ACC112 (cell line): ENCODE data around the gene DNASE2B.
A peak's percentile ranks its signal among the peaks of the same experiment; 100 is the strongest.

Experiments used
- H2AFZ ChIP-seq: fragments of 200-600 bp; sonication (generic); one replicate; pipeline ENCODE4 v1.6.0; 2017; ENCODE audit warnings: antibody characterized with exemption, low read length; ENCODE audit not compliant: unreplicated experiment
- H3K27ac ChIP-seq: fragments of 200-600 bp; sonication (generic); 2 replicates; pipeline ENCODE4 v1.5.1; 2014; ENCODE audit warnings: low read depth, mild to moderate bottlenecking, antibody characterized with exemption, low read length, moderate library complexity
- H3K27me3 ChIP-seq: fragments of 200-600 bp; sonication (generic); 2 replicates; pipeline ENCODE4 v1.6.1; 2014; ENCODE audit warnings: mild to moderate bottlenecking, antibody characterized with exemption, low read length, moderate library complexity, mixed read lengths; ENCODE audit not compliant: insufficient read depth
- H3K36me3 ChIP-seq: fragments of 200-600 bp; sonication (generic); 2 replicates; pipeline ENCODE4 v1.6.1; 2016; ENCODE audit warnings: mild to moderate bottlenecking, antibody characterized with exemption, low read length, moderate library complexity, mixed read lengths; ENCODE audit not compliant: insufficient read depth
- H3K4me1 ChIP-seq: fragments of 200-600 bp; sonication (generic); one replicate; pipeline ENCODE4 v1.6.1; 2016; ENCODE audit warnings: low read length, mixed read lengths; ENCODE audit not compliant: insufficient read depth, unreplicated experiment, control insufficient read depth
- H3K4me3 ChIP-seq: fragments of 200-600 bp; sonication (generic); 2 replicates; pipeline ENCODE4 v1.5.1; 2014; ENCODE audit warnings: mild to moderate bottlenecking, low read depth, low read length
- H3K79me2 ChIP-seq: fragments of 200-600 bp; sonication (generic); one replicate; pipeline ENCODE4 v1.6.0; 2016; ENCODE audit warnings: low read length; ENCODE audit not compliant: control insufficient read depth, unreplicated experiment, insufficient read depth

Gene DNASE2B

GRCh38 chr1:84374991-84375696 lies 23.1 kb upstream of the DNASE2B start:
- Histone ChIP-seq H3K4me3 (no peak overlapping the region), H2AFZ (no peak overlapping the region), H3K27me3 (no peaks in the 10 kb centered on the region), H3K79me2 (no peaks in the 10 kb centered on the region), H3K27ac (no peak overlapping the region), H3K4me1 (peaks cover 35% of the 10 kb centered on the region), H3K36me3 (no peaks in the 10 kb centered on the region)

- Histone ChIP-seq H2AFZ (peak overlapping the region; percentile 9), H3K4me3 (no peak overlapping the region), H3K27me3 (no peaks in the 10 kb centered on the region), H3K79me2 (no peaks in the 10 kb centered on the region), H3K4me1 (peaks cover 35% of the 10 kb centered on the region), H3K27ac (no peak overlapping the region), H3K36me3 (no peaks in the 10 kb centered on the region)
Observed at GRCh38 chr1:84376000-84376910, 22.0 kb upstream of the DNASE2B start.

DNA sequence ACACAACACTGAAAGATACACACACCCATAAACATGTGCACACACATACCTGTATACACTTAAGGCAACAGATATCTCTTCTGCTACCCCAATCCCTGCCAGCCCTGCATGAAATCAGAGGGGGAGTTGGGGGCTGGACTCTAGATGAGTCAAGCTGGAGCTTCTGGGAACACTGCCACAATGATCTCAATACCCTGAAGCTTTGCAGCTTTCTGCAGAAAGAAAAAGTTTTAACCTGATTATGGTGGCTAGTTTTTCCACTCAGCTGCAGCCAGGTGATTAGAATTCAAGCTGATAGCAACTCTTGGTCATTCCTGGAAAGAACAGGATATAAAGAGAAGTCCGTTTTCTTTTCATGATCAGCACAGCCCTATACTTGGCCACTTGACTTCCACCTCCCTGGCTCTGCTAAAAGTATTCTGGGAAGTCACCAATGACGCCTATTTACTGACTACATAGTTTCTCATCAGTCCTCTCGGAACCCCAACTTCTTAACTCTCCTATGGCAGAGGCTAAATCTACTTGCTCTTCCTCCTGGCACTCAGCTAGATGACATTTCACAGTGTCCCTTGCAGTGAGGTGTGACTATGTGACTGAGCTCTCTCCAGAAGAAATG lies 20.7 kb upstream of the DNASE2B start:
- no peak overlapping the region for H3K27ac ChIP-seq
- no peaks in the 10 kb centered on the region for H3K36me3 ChIP-seq
- no peak overlapping the region for H3K4me3 ChIP-seq
- peaks cover 44% of the 10 kb centered on the region for H3K4me1 ChIP-seq
- H2AFZ ChIP-seq = no peak overlapping the region
- H3K79me2 ChIP-seq = no peaks in the 10 kb centered on the region
- no peaks in the 10 kb centered on the region for H3K27me3 ChIP-seq

DNA sequence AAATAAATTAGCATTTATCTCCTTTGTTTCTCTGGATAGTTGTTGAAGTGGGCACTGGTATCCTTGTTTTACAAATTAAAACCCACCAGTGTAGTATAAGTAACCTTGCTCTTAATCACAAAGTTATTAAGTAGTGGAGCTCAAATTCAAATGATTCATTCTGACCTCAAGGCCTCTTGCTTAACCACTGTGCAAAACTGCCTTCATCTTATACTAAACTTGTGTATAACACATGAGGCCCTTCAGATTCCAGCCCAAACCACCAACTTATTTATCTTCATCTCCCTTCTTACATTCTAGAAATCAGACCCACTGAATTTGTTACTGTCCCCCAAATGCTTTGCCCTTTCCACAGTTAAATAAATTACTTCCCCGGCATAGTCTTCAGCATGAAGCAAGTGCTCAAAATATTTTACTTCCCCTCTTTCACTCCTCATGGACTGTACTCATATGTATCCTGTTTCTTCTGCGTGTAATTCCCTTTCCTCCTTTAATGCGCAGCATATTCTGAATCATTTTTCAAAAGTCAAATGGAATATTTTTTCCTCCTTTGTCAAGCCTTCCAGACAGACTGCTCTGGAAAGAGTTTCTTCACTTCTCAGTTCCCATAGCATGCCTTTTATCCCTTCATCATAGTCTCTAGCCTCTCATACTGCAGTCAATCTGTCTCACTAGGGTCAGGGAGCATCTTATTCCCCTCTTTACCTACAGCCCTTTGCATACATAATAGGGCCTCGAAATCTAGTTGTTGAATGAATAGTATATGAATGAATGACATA lies 19.0 kb upstream of the DNASE2B start:
- no peaks in the 10 kb centered on the region for H3K79me2 ChIP-seq
- no peak overlapping the region for H3K4me3 ChIP-seq
- H3K4me1 ChIP-seq = peaks cover 46% of the 10 kb centered on the region
- no peaks in the 10 kb centered on the region for H3K36me3 ChIP-seq
- no peaks in the 10 kb centered on the region for H3K27me3 ChIP-seq
- H3K27ac ChIP-seq = peak overlapping the region; percentile 8
- no peak overlapping the region for H2AFZ ChIP-seq

- Histone ChIP-seq H3K36me3 (no peaks in the 10 kb centered on the region), H3K4me3 (no peak overlapping the region), H3K4me1 (peaks cover 46% of the 10 kb centered on the region), H3K27me3 (no peaks in the 10 kb centered on the region), H3K27ac (peak overlapping the region; percentile 8; the same call in 1 of the 2 replicates), H2AFZ (no peak overlapping the region), H3K79me2 (no peaks in the 10 kb centered on the region)
Observed at GRCh38 chr1:84379917-84380180, 18.4 kb upstream of the DNASE2B start.

DNA sequence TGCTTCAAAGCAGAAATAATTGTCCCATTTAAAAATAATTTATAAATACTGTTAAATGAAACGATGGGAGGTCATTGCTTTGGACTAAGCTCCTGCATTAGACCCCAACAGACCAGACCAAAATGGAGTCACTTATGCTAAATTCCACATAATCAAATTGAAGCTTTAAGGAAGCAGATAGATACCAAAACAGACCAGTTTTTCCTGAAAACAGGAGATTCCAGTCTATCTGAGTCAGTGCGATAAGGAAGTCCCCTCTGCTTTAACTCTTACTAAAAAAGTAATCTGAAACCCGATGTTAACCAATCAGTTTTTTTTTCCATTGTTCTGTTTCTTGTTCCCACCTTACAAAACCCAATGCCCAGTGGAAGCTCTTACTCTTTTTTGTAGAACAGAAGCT lies 16.2 kb upstream of the DNASE2B start:
- H3K36me3 ChIP-seq = no peaks in the 10 kb centered on the region
- no peaks in the 10 kb centered on the region for H3K27me3 ChIP-seq
- H3K27ac ChIP-seq = no peak overlapping the region
- H3K4me3 ChIP-seq = no peak overlapping the region
- H3K4me1 ChIP-seq = peaks cover 37% of the 10 kb centered on the region
- no peaks in the 10 kb centered on the region for H3K79me2 ChIP-seq
- H2AFZ ChIP-seq = no peak overlapping the region

- Histone ChIP-seq H3K36me3 (no peaks in the 10 kb centered on the region), H3K27me3 (no peaks in the 10 kb centered on the region), H3K27ac (no peak overlapping the region), H2AFZ (no peak overlapping the region), H3K79me2 (no peaks in the 10 kb centered on the region), H3K4me1 (peaks cover 13% of the 10 kb centered on the region), H3K4me3 (no peak overlapping the region)
Observed at GRCh38 chr1:84385347-84385746, 12.9 kb upstream of the DNASE2B start.

DNA sequence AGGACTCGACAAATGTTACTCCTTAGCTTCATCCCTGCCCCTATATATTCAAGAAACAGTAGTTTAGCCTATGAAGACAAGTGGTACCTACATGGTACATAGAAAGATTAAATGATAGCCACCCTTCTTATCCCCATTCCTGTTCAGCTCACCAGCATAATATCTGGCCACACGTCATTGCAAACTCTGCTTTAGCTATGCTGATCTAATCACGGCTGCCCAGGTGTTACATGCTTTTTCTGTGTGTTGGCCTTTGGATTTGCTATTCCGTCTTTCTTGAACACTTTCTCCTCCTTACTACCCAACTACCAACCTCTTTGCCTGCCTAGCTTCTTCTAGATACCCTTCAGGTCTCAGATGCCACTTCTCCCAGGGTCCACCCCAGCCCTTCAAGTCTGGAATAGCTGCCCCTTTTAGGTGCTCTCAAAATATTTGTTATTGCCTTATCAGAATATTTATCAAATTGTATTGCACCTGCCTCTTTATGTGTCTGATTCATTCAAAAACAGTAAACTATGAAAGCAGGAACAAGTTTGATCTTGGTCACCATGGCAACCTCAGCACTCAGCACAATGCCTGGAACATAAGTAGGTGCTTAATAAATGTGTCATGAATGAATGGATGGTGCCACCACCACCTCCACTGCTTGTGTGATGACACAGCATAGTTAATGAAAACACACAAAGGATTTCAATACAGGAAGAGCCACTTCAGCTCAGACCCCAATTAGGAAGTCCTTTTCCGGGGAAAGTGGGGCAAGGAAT lies 11.4 kb upstream of the DNASE2B start:
- H3K36me3 ChIP-seq = no peaks in the 10 kb centered on the region
- H3K4me1 ChIP-seq = peaks cover 13% of the 10 kb centered on the region
- H3K4me3 ChIP-seq = no peak overlapping the region
- H3K79me2 ChIP-seq = no peaks in the 10 kb centered on the region
- no peak overlapping the region for H2AFZ ChIP-seq
- H3K27me3 ChIP-seq = no peaks in the 10 kb centered on the region
- no peak overlapping the region for H3K27ac ChIP-seq

DNA sequence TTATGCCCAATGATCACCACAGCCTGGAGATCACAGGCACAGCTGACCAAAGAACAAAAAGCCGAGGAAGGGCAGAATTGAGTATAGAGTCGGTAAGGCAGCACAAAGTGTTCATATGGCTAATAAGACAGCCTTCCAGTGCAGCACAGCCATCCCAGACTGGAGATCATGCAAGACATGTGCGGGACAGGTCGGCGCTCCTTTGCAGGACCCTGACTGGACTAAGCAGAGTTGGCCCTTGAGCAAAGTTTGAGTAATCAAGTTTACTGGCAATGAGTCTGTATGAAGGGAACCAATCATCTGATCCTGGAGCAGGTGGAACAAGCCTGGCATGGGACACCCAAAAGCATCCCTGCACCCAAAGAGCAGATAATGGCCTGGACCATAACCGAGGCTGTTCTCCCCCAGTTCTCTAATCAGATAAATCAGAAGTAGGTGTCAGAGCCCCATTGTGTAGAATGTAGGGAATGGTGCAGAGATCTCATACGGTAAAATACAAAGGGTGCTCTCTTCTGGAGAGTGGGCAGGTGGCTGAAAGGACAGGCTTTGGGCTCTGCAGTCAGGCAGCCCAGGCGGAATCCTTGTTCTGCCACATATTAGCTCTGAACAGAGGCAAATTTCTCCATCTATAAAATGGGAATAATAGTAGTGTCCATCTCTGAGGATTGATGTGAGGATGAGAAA lies 10.7 kb upstream of the DNASE2B start:
- H3K4me1 ChIP-seq = peaks cover 6% of the 10 kb centered on the region
- H2AFZ ChIP-seq = no peak overlapping the region
- no peaks in the 10 kb centered on the region for H3K27me3 ChIP-seq
- no peaks in the 10 kb centered on the region for H3K79me2 ChIP-seq
- no peak overlapping the region for H3K4me3 ChIP-seq
- no peak overlapping the region for H3K27ac ChIP-seq
- no peaks in the 10 kb centered on the region for H3K36me3 ChIP-seq
